Measurements from ENCODE around the gene GDF7. TPM values are rescaled to one million over a fixed set of nuclear protein-coding genes. Genes with fewer than 3 reads are reported as not detected.

Gene GDF7
- total RNA-seq, 1 experiment from 2014 or later, result 0.04 TPM

DNA sequence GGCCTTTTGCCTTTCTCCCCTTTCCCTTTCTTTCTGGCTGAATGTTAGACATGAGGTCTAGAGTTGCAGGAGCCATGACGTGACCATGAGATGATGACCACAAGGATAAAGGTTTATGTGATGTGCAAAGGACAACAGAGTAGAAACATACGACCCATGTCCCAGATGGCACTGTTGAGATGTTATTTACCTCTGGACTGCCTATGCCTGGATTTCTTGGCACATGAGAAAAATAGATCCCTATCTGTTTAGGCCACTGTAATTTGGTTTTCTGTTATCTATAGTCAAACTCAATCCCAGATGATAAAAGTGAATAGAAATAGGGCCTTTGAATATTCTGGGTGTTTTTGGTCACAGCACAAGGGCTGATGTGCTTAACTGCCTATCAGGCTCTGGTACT lies 58.8 kb downstream of the GDF7 start:
- H3K4me2 ChIP-seq (ENCODE audit: insufficient read depth, insufficient read length, low read length), result no peak overlapping the region
- Mint-ChIP-seq H3K36me3 (ENCODE audit: insufficient read depth in 1 of 3, low read depth in 3 of 3) (no peaks in the 10 kb centered on the region; a peak in 1 of 7 replicates), H3K4me1 (peaks cover 0 to 4% of the 10 kb centered on the region in 2 experiments; a peak in 2 of 4 replicates), H3K4me3 (no peak overlapping the region), H3K27me3 (ENCODE audit: low read depth) (no peaks in the 10 kb centered on the region), H3K9me3 (no peaks in the 10 kb centered on the region), H3K27ac (no peak overlapping the region)
- no peaks in the 10 kb centered on the region for H3K27me3 ChIP-seq (ENCODE audit: insufficient read depth, low read length)
- no CpG with 5 or more reads among the region's 2 CpGs for WGBS (ENCODE audit: extremely low coverage, insufficient read length, low lambda C conversion rate)
- H3K27ac ChIP-seq (ENCODE audit: insufficient read length, low read depth, low read length), result no peak overlapping the region
- no peaks in the 10 kb centered on the region for H4K20me1 ChIP-seq (ENCODE audit: control insufficient read depth, insufficient read depth, insufficient read length)
- H3K23ac ChIP-seq (ENCODE audit: insufficient read length, low read depth, low read length), result no peak overlapping the region
- no peak overlapping the region for H2BK15ac ChIP-seq (ENCODE audit: low read depth, low read length)
- no peak overlapping the region for H3K18ac ChIP-seq (ENCODE audit: insufficient read length, low read depth, low read length)
- H2BK20ac ChIP-seq (ENCODE audit: low read depth, low read length, poor library complexity, severe bottlenecking), result no peak overlapping the region
- H2BK120ac ChIP-seq (ENCODE audit: low read depth, low read length, poor library complexity, severe bottlenecking), result no peak overlapping the region
- no peaks in the 10 kb centered on the region for H3K4me1 ChIP-seq (ENCODE audit: insufficient read depth, low read length)
- TF ChIP-seq, protein P1, sequence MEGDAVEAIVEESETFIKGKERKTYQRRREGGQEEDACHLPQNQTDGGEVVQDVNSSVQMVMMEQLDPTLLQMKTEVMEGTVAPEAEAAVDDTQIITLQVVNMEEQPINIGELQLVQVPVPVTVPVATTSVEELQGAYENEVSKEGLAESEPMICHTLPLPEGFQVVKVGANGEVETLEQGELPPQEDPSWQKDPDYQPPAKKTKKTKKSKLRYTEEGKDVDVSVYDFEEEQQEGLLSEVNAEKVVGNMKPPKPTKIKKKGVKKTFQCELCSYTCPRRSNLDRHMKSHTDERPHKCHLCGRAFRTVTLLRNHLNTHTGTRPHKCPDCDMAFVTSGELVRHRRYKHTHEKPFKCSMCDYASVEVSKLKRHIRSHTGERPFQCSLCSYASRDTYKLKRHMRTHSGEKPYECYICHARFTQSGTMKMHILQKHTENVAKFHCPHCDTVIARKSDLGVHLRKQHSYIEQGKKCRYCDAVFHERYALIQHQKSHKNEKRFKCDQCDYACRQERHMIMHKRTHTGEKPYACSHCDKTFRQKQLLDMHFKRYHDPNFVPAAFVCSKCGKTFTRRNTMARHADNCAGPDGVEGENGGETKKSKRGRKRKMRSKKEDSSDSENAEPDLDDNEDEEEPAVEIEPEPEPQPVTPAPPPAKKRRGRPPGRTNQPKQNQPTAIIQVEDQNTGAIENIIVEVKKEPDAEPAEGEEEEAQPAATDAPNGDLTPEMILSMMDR (conservative IDR thresholded peaks at IDR 0.05), result no peak
- H3K56ac ChIP-seq (ENCODE audit: insufficient read length, low read depth, low read length), result no peak overlapping the region
- H2BK12ac ChIP-seq (ENCODE audit: insufficient read length, low read depth, low read length), result no peak overlapping the region
- H3K9me3 ChIP-seq (ENCODE audit: control insufficient read depth, low read depth, low read length), result no peaks in the 10 kb centered on the region
- H3K23me2 ChIP-seq (ENCODE audit: insufficient read length, low read depth, low read length, poor library complexity, severe bottlenecking), result no peaks in the 10 kb centered on the region
- DNase-seq, result no peak
- peaks cover 3% of the 10 kb centered on the region for H3K79me1 ChIP-seq (ENCODE audit: insufficient read depth, low read depth, low read length, poor library complexity, severe bottlenecking)
- no peak overlapping the region for H2AFZ ChIP-seq (ENCODE audit: low read length)
- H2BK5ac ChIP-seq (ENCODE audit: insufficient read length, low read length), result no peak overlapping the region
- H3K9ac ChIP-seq (ENCODE audit: extremely low read depth, insufficient read length, low read length), result no peak overlapping the region
- H4K91ac ChIP-seq (ENCODE audit: insufficient read length, low read depth, low read length), result no peak overlapping the region
- no peak overlapping the region for H3K4ac ChIP-seq (ENCODE audit: low read depth, low read length)
- no peak overlapping the region for H4K5ac ChIP-seq (ENCODE audit: insufficient read length, low read depth, low read length)
- no peaks in the 10 kb centered on the region for H3K79me2 ChIP-seq (ENCODE audit: insufficient read depth, low read length)
- no peak overlapping the region for H4K8ac ChIP-seq (replicated peaks; ENCODE audit: insufficient read length, low read depth, low read length)
- no peak overlapping the region for H2AK5ac ChIP-seq (ENCODE audit: insufficient read length, low read length)
- no peak overlapping the region for H3T11ph ChIP-seq (ENCODE audit: low read length)
- no peak overlapping the region for H3K14ac ChIP-seq (ENCODE audit: insufficient read depth, low read length)

All from H9 (cell line).